Stimulated activated CD8-positive, alpha-beta memory T cell treated with anti-CD3 and anti-CD28 coated beads, Interleukin-12 subunit alpha, Interleukin-12 subunit beta, amount 100 ng/mL, for 4 hours (primary cell): ENCODE data around the gene LTBP1.
"Not testable (repeated sequence)": the region's sequence is repeated elsewhere in the genome, so short reads cannot be mapped to it uniquely, and the experiment has no call there.

Source experiments
- DNase-seq: peaks from one replicate; pipeline ENCODE4 v3.0.0-alpha.2; 2020; ENCODE audit warnings: low read depth

LTBP1 gene

GRCh38 chr2:32960647-32961403 lies 14.1 kb downstream of the LTBP1 start:
- no peak for DNase-seq

- DNase-seq: no peak
Observed at GRCh38 chr2:32962690-32963089, 15.9 kb downstream of the LTBP1 start.

GRCh38 chr2:32963941-32964340 lies 17.2 kb downstream of the LTBP1 start:
- no peak for DNase-seq

GRCh38 chr2:32965523-32966171 lies 18.9 kb downstream of the LTBP1 start:
- no peak for DNase-seq

- no peak for DNase-seq
Observed at GRCh38 chr2:32969444-32970162, 22.9 kb downstream of the LTBP1 start.

- DNase-seq: not testable (repeated sequence)
Observed at GRCh38 chr2:32973772-32974171, 27.0 kb downstream of the LTBP1 start.

GRCh38 chr2:32976409-32977063 lies 29.8 kb downstream of the LTBP1 start:
- no peak for DNase-seq

- no peak for DNase-seq
Observed at GRCh38 chr2:32977228-32977758, 30.5 kb downstream of the LTBP1 start.

GRCh38 chr2:32981612-32982011 lies 34.9 kb downstream of the LTBP1 start:
- no peak for DNase-seq

GRCh38 chr2:32983193-32983924 lies 36.6 kb downstream of the LTBP1 start:
- not testable (repeated sequence) for DNase-seq

- no peak for DNase-seq
Observed at GRCh38 chr2:32986480-32986879, 39.7 kb downstream of the LTBP1 start.

GRCh38 chr2:32988525-32988924 lies 41.8 kb downstream of the LTBP1 start:
- DNase-seq: no peak

GRCh38 chr2:32990556-32990955 lies 43.8 kb downstream of the LTBP1 start:
- DNase-seq: no peak

- no peak for DNase-seq
Observed at GRCh38 chr2:32991091-32991845, 44.5 kb downstream of the LTBP1 start.

GRCh38 chr2:32993005-32993539 lies 46.3 kb downstream of the LTBP1 start:
- DNase-seq: no peak

- no peak for DNase-seq
Observed at GRCh38 chr2:32997705-32998104, 51.0 kb downstream of the LTBP1 start.

- DNase-seq: no peak
Observed at GRCh38 chr2:33000986-33001385, 54.2 kb downstream of the LTBP1 start.

GRCh38 chr2:33001823-33002222 lies 55.1 kb downstream of the LTBP1 start:
- DNase-seq: no peak

- no peak for DNase-seq
Observed at GRCh38 chr2:33002863-33003262, 56.1 kb downstream of the LTBP1 start.

GRCh38 chr2:33005057-33005456 lies 58.3 kb downstream of the LTBP1 start:
- DNase-seq: no peak

- no peak for DNase-seq
Observed at GRCh38 chr2:33008716-33009115, 62.0 kb downstream of the LTBP1 start.
